CD4-positive, alpha-beta T cell treated with Interferon gamma for 1 hour (primary cell): ENCODE data around the gene SPAG16.

ENCODE experiments used
- DNase-seq: peaks from one replicate; pipeline ENCODE4 v3.0.0-alpha.2; 2020

The SPAG16 gene

DNA sequence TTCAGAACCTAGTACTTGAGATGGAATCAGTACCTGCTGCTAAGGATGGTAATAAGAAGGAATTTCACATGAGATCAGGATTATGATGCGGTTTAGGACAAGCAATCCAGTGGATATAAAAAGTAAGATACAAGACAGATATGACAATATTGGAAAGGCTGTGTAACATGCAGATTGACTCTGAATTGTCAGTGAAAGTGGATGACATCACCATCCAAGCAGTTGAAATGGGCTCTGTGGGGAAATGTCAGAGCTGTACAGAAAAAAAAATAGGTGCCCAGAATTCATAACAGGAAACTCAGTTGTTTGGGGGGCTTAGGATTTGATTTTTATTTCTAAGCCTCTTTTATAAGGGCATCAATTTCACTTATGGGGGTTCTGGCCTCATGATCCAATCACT, 438.3 kb downstream of the SPAG16 start:
- no peak for DNase-seq

DNA sequence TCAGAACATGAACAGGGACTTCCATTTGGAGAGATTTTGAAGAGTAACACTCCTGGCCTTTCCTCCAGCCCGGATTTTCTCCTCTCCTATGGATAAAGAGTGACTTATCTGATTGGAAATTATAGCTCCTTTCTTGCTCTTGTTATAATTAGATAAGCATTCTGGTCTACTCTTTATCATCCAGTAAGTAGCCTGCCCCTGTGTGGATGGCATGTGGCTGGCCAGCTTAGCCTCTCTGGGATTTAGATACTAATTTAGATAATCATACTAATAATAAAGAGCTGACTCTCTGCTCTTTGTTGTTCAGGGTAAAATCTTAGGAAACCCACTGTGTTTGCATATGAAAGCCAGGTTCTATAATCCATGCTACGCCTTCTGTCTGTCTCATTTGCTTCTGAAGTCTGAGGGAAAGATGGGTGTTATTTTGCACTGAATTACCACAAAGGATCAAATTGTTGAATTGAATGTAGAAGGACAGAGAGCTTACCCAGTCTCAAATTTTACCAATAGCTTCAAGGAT, 438.8 kb downstream of the SPAG16 start:
- no peak for DNase-seq

DNA sequence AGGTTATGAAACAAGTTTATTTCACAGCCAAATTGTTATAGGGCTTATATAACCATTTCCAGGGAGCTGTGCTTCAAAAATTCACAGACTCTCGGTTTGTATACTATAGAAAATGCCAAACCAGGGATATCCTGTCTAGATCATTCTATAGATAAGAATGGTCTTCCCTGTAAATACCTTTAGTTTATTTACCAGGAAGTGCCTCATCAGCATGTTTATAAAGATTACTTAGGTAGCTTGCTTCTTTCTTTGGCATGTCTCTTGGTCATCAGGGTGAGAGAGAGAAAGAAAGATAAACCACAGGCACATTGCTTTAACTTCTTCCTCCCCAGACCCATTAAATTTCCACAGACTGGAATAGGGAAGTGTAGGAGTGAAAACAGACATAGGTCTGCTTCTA, 439.4 kb downstream of the SPAG16 start:
- DNase-seq = no peak

DNA sequence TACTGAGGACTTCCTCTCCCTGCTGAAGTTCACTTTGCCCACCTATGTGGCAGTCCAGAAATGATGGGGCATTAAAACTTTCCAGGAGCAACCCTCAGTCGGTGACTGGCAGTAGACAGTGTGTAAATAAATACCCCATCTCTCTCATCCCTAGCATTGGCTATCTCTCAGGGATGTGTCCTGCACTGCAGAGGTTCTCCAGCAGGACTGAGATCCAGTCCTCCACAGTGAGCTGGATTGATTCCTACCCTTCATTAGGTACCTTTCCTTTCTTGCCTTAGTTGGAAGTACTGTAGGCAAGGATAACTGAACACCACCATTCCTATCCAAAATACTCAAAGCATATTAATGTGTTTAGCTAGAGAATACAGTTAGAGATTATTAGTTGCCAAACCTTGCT, 441.8 kb downstream of the SPAG16 start:
- no peak for DNase-seq

DNA sequence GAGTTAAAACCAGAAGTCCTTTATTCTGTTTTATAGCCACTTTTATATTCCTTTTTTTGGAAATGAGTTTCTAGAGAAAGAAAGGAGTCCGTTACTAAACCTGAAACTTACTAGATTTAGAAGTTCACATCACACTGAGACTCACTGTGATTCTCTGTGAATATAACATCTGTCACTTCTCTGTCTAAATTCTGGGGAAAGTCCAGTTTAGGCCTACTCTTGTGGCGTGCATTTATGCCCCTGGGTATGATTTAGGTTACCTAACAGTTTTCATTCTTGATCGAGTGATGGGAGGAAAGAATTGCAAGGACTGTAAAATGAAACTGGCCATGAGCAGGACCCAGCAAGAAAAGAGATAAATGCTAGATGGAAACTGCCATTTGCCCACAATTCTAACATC, 449.6 kb downstream of the SPAG16 start:
- DNase-seq = no peak

DNA sequence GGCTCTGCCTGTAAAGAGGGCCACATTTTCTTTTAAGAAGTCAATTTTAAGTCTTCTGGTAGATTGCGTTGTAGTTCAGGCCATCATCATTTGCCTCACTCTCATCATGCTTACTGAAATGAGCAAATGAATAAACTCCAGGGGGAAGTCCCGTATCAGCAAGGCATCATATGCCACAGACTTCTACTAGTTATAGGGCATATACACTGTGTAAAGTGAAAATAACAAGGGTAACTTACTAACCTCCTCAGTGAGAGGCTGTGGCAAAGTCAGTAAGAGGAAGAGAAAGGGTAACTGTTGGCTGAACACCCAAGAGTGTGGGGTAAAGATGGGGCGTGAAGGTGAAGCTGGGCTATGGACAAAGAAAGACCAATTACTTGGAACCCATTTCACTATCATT, 456.2 kb downstream of the SPAG16 start:
- DNase-seq = no peak

DNA sequence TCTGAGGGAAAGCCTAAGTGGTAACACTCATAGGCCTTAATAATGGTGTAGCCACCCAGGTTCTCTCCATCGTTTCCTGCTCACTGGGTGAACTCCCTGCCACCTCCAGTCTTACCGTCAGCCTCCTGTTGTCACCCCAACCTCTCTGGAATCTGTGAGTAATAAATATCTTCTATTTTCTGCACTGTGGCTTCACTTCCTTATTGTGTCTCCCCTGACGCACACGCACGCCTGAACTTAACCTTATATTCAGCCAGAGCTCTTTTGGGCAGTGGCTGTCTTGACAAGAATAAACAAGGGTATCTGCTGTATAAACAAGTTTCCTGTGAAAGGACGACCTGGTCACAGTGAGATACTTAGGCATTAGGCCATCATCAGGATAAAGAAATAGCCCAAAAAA, 467.2 kb downstream of the SPAG16 start:
- DNase-seq = no peak

DNA sequence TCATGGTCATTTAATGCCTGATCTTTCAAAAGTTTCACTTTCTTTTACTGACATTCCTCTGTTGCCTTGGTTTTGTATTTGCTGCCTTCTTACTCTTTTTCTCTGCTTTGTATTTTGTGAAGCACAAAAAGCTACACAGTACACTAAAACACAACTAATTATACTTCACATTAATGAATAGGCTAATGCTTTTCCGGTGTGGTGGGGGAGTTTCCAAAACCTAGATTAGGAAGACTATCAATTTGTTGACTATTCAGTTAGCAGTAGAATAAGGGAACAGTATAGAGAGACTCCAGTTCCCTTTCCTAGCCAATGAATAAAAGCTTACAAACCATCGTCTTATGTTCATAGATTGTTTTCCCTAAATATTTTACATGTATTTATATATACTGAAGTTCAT, 468.3 kb downstream of the SPAG16 start:
- no peak for DNase-seq

DNA sequence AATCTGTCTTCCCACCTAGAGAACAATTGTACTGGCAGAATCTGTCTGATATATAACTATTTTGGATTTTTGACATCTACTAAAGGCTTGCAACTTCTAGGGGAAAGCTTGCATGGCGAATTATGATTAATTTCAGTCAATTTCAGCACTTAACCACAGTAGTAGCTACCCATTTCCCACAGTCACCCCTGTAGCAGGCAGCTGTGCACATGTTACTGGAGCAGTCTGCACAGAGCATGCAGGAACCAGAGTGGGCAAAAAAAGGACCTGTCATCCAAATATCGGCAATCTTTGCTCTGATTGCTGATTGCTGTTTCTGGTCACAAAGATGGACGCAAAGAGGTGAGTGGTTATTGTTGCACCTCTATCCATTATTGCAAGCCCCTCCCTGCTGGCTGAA, 473.3 kb downstream of the SPAG16 start:
- no peak for DNase-seq

DNA sequence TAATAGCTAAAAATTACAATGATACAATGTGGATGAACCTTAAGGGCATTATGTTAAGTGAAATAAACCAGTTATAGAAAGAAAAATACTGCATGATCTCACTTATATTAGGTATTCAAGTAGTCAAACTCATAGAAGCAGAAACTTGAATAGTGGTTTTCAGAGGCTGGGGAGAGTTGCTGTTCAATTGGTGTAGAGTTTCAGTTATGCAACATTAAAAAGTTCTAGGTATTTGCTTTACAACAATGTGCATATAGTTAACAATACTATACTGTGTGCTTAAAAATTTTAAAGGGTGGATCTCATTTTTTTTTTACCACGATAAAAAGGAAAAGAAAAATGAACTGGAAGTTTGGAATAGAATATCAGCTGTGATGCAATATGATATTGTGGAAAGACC, 479.1 kb downstream of the SPAG16 start:
- DNase-seq = no peak

DNA sequence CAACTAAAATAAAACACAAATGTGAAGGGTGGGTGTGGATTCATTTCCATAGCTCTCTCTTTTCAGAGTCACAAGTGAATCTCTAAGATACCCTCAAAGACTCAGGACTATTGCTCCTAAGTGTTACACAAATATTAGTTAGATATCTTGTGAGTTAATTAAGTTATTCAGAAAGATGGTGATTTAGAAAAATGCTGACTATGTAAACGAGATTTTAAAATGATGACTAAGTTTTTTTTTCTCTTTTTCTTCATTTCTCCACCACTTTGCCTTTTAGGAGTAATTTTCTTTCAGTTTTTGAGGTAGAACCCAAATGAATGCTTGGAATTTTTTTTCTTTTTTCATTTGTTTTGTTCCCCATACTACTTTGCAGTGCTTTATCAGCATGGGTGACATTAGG, 479.7 kb downstream of the SPAG16 start:
- DNase-seq = no peak

DNA sequence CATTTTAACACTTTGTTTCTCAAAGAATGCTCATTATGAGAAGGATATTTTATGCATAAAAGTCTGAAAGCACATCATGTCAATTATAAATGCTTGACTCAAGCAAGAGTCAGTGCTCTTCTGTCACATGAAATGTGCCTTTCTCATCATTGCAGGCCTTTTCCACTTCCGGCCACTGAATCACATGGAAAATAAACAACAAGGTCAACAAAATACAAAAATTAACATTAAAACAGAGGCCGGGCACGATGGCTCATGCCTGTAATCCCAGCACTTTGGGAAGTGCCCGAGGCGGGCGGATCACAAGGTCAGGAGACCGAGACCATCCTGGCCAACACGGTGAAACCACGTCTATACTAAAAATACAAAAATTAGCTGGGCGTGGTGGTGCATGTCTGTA, 480.6 kb downstream of the SPAG16 start:
- DNase-seq = no peak

DNA sequence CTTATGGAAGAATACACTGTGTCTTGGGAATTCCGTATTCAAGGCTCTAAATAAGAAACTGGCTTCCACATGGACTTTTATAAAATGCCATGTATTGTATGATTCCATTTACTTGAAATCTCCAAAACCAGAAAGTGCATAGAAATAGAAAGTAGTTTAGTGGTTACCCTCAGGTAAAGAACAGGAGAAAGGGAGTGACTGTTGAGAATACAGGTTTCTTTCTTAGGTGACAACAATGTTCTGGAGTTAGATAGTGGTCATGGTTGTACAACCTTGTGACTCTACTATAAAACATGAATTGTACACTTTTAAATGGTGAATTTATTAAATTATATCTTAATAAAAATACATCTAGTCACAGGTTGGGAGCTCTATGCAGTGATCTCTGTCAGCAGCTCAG, 481.8 kb downstream of the SPAG16 start:
- no peak for DNase-seq

DNA sequence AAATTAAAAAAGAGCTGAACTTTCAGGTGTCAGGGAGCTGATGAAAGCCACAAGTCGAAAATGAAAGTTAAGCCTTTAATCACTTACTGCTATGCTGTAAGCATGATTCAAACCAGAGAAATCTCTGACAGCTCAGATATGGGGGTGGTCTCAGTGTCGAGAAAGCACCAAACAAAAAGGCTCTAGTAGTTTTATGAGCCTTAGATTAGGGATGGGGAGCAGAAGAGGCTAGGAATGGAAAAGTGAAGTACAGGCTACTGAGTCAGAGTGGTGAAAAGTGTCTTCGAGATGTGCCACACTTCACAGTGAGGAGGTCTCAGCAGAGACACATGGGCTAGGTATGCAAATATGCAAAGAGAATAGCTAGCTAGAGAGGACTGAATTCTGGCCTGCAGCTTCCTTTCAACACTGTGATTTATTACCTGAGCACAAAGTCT, 482.2 kb downstream of the SPAG16 start:
- no peak for DNase-seq

DNA sequence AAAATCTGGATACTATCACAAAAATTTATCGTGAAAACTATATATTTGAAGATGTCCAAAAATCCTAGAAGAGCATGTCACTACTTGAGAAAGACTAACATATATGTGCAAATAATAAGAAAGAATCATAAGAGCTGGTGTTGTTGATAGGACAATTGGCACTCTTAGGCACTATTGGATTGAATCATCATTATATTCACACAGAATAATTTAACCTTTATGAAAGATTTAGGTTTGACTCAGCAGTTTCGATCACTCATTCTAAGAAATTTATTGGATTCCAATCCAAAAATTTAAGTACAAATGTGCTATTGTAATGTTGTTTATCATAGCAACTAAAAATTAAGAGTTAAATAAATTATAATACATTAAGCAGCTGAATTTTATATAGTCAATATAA, 503.6 kb downstream of the SPAG16 start:
- no peak for DNase-seq

DNA sequence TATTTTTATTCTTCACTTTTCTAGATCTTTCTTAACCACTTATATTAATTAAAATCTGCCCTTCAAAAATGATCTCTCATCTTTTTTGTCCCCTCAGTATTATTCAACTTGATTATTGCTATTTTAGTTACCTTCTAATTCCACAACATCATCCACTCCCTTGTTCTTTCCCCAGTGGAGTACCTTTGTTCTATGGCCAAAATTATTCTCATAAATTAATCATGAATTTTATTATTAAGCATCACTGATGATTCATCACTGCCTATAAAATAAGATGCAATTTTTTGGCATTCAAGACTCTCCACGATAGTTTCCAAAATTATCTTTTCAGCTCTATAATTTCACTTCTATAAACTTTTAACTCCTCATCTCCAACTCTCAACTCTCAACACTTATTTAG, 505.7 kb downstream of the SPAG16 start:
- DNase-seq = no peak

DNA sequence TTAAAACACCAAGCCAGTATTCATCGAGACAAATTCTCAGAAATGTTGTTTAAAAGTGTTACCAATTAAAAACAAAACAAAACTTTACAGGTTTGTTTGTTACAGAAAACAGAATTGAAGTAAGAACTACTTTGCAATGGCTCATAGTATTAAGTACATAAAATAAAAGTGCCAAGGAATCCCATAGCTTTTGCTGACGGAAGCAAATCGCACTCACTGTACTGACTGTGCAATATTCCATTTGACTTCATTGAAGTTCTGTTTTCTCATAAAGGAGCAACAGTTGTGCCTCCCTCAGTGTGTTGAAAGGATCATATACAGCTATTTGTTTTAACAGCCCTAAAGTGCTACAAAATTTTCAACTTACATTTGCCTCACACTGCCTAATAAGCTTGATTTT, 507.8 kb downstream of the SPAG16 start:
- no peak for DNase-seq

DNA sequence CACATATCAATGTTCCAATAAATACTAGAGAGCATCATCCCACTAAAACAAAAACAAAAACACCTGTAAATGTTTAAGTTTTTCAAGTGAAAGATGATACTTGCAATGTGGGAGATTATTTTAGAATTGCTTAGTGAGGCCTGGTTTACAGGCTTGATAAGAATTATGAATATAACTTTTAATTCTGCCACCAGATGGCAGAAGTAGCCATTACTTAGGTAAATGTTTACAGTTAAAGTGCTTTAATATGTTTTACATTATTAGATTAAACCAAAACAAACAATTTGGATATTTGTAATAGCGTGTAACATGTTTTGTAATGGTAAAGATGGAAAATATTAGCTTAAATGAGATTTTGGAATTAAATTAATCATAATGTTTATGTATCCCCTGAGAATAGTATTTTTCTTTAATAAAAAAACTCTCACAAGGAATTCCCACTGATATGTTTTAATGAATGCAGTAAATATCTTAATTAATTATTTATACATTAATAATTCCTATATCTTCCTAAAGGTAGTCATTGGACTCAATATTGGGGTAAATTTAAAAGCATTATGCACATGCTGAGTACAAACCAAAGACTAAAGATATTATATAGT, 522.0 kb downstream of the SPAG16 start:
- DNase-seq = no peak

DNA sequence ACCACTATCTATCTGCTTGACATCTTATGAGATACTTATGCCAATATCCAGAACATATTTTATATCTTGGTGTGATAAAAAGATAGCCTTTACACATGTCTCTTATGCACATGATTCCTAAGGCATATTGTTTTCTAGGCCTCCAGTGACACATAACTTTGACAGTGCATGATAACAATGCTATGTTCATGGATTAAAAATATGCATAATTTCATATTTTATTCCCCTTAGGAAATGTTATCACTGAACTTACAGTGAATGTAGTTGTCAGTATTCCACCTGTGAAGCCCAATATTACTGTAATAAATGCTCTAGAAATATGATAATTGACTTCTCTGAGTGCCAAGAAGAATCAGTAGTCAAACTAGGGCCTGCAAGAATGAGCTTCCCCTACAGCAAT, 532.3 kb downstream of the SPAG16 start:
- no peak for DNase-seq

DNA sequence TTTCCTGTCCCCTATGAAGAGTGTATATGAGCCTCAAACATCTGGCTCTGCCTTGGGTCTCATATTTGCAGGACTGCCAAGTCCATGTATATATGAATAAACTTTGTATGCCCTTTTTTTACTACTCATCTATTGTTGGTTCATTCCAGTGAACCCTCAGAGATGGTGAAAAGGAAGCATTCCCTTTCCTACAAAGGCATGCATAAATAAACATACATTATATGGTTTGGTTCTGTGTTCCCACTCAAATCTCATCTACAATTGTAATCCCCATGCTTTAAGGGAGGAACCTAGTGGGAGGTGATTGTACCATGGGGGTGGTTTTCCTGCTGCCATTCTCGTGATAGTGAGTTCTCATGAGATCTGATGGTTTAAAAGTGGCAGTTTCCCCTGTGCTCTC, 534.2 kb downstream of the SPAG16 start:
- no peak for DNase-seq

DNA sequence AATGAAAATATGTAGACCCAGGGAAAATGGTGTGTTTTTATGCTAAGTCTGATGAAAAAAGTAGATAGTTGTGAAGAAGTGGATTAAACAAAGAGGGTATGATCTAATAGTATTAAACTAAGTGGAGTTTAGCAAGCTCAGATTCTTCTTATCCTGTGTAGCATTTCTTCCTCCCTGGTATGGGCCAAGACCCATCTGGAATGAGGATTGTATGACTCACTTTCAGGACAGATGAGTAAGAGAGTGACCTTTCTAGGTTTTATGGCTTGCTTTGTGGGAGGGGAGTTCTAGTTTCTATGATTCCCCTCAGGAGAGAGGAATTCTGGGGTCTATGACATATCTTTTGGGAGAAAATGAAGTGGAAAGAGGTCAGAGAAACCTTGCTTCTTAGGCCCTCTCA, 550.1 kb downstream of the SPAG16 start:
- DNase-seq = no peak

DNA sequence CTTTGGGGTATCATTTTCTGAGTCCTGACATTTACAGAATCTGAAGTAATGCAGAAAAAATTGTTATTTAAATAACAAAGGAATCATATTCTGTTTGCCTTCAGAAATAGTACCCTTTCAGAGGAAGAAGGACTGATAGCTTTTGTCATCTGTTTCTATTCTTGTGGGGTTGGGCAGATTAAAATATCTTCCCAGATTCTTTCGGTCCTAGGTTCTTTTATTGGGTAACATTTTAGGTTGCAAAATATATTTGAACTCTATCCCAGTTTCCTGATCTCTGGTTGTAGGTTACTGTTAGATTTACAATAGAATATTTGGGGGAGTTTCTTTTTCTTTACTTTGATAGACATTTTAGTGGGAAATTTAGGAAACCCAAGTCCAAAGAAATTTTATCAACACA, 550.5 kb downstream of the SPAG16 start:
- DNase-seq = no peak

DNA sequence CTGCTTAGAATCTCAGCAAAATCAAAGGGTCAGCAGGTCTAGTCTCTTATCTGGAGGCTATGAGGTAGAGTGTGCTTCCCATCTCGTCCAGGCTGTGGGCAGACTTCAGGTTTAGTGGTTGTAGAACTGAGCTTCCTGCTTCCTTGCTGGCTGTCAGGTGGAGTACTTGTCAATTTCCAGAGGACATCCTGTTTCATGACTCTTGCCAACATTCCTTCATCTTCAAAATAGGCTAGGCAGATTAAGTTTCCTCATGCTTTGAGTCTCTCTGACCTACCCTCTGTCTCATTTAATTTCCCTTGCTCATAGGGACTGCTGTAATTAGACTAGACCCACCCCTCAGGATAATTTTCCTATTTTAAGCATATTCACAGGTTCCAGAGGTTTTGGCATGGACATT, 562.6 kb downstream of the SPAG16 start:
- no peak for DNase-seq

DNA sequence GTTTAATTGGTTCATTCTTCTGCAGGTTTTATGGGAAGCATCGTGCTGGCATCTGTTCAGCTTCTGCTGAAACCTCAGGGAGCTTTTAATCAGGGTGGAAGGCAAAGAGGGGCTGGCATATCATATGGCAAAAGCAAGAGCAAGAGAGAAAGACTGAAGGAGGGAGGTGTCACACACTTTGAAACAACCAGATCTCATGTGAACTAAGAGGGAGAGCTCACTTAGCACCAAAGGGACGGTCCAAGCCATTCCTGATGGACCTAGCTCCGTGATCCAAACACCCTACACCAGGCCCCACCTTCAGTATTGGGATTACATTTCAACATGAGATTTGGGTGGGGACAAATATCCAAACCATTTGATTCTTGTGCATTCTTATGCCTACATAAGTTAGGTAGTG, 563.1 kb downstream of the SPAG16 start:
- DNase-seq = no peak

DNA sequence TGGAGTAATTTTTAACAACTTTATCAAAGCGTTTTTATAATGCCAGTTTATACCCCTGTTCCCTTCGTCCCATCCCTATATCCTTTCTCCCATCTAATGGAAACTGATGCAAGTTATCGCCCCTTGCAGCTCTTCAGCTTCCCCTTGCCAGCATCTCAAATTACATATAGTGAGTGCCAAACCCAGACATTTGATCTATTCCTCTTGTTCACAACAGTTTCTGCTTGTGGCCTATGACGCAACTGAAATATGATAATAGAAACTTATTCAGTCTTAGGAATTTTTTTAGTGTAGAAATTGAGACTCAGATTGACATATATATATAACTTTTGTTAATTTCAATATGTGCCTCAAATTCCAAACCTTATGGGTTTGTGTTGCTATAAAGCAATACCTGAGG, 564.4 kb downstream of the SPAG16 start:
- DNase-seq = no peak

DNA sequence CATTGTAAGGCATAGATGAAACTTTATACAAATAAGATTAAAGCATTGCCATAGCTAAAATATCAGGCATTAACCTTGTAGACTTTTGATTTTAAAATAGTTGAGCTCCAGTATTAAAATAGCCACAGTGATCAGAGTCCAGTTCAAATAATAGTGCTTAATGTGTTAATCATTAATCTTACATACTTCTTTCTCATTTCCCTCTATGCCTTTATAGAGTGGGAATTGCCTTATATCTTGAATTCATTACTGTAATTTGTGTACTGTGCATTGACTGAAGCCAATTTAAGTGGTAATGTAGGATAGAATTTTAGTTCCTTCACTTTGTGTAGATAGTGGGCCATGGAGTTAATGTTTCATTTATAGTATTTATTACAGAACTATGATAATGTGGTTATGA, 577.4 kb downstream of the SPAG16 start:
- no peak for DNase-seq
